Activated T-helper 17 cell treated with anti-CD3 and anti-CD28 coated beads, Interleukin-2, amount 50 U/mL, for 72 hours (primary cell): ENCODE results near the gene SCN10A. TPM values are rescaled to one million over a fixed set of nuclear protein-coding genes. Genes with fewer than 3 reads are reported as not detected.

Source experiments
- ATAC-seq: fragments of 150-1000 bp; cut with Tn5 transposase; replicated peaks from 2 replicates; pipeline ENCODE4 v1.10.0; 2021; ENCODE audit warnings: mild to moderate bottlenecking, moderate library complexity
- H3K27ac Mint-ChIP-seq: one replicate; pipeline ENCODE4 v1.8.0; 2022; ENCODE audit warnings: mixed read lengths
- H3K27me3 Mint-ChIP-seq: one replicate; pipeline ENCODE4 v1.8.0; 2022; ENCODE audit warnings: mixed read lengths
- H3K36me3 Mint-ChIP-seq: one replicate; pipeline ENCODE4 v1.8.0; 2022; ENCODE audit warnings: low read depth, mild to moderate bottlenecking, mixed read lengths
- H3K4me1 Mint-ChIP-seq: one replicate; pipeline ENCODE4 v1.8.0; 2022; ENCODE audit warnings: mixed read lengths
- H3K4me3 Mint-ChIP-seq: one replicate; pipeline ENCODE4 v1.8.0; 2022; ENCODE audit warnings: mild to moderate bottlenecking, mixed read lengths
- H3K9me3 Mint-ChIP-seq: one replicate; pipeline ENCODE4 v1.8.0; 2022; ENCODE audit warnings: mixed read lengths
- total RNA-seq, 2 donors: library from RNA; stranded (reverse); gene quantifications; one replicate each; pipeline ENCODE4 v1.2.3, GENCODE V29; 2022

Gene SCN10A
- not detected for total RNA-seq

GRCh38 chr3:38816026-38816425 lies at the start of gene SCN10A:
TSS of gene SCN10A (minus strand) at chr3:38816217. CDS start at chr3:38794010, 22,207 bp downstream.
- Mint-ChIP-seq H3K27me3 (peaks cover 24% of the 10 kb centered on the region), H3K4me1 (no peaks in the 10 kb centered on the region), H3K9me3 (no peaks in the 10 kb centered on the region), H3K4me3 (no peak within 1 kb of the TSS), H3K36me3 (no peaks in the 10 kb centered on the region), H3K27ac (no peak within 1 kb of the TSS)
- no peak for ATAC-seq

- Mint-ChIP-seq H3K27me3 (peaks cover 35% of the 10 kb centered on the region), H3K27ac (no peak overlapping the region), H3K9me3 (peaks cover 5% of the 10 kb centered on the region), H3K4me3 (no peak overlapping the region), H3K36me3 (no peaks in the 10 kb centered on the region), H3K4me1 (no peaks in the 10 kb centered on the region)
- no peak for ATAC-seq
Observed at GRCh38 chr3:38853011-38853410, 37.0 kb upstream of the SCN10A start.

- Mint-ChIP-seq H3K27me3 (peaks cover 40% of the 10 kb centered on the region), H3K36me3 (no peaks in the 10 kb centered on the region), H3K9me3 (no peaks in the 10 kb centered on the region), H3K4me1 (no peaks in the 10 kb centered on the region), H3K27ac (no peak overlapping the region), H3K4me3 (no peak overlapping the region)
- no peak for ATAC-seq
Observed at GRCh38 chr3:38843898-38844297, 27.9 kb upstream of the SCN10A start.

GRCh38 chr3:38842266-38842965 lies 26.4 kb upstream of the SCN10A start:
- Mint-ChIP-seq H3K36me3 (no peaks in the 10 kb centered on the region), H3K4me1 (no peaks in the 10 kb centered on the region), H3K9me3 (no peaks in the 10 kb centered on the region), H3K27me3 (peaks cover 39% of the 10 kb centered on the region), H3K27ac (no peak overlapping the region), H3K4me3 (no peak overlapping the region)
- no peak for ATAC-seq

- ATAC-seq: no peak
- H3K9me3 Mint-ChIP-seq: no peaks in the 10 kb centered on the region
- H3K27ac Mint-ChIP-seq: no peak overlapping the region
- H3K4me3 Mint-ChIP-seq: no peak overlapping the region
- H3K4me1 Mint-ChIP-seq: no peaks in the 10 kb centered on the region
- H3K36me3 Mint-ChIP-seq: no peaks in the 10 kb centered on the region
- peaks cover 31% of the 10 kb centered on the region for H3K27me3 Mint-ChIP-seq
Observed at GRCh38 chr3:38840987-38841386, 25.0 kb upstream of the SCN10A start.

- H3K36me3 Mint-ChIP-seq: no peaks in the 10 kb centered on the region
Observed at GRCh38 chr3:38837358-38837757, 21.3 kb upstream of the SCN10A start.

GRCh38 chr3:38836561-38836960 lies 20.5 kb upstream of the SCN10A start:
- Mint-ChIP-seq H3K36me3 (no peaks in the 10 kb centered on the region), H3K4me1 (peaks cover 8% of the 10 kb centered on the region), H3K9me3 (no peaks in the 10 kb centered on the region), H3K27me3 (peaks cover 6% of the 10 kb centered on the region), H3K4me3 (no peak overlapping the region), H3K27ac (peak overlapping the region; percentile 87)
- ATAC-seq: no peak

More at GRCh38 chr3:38837358-38837757, 21.3 kb upstream of the SCN10A start:
- peak overlapping the region; percentile 87 for H3K27ac Mint-ChIP-seq
- no peak for ATAC-seq
- H3K4me3 Mint-ChIP-seq: no peak overlapping the region
- H3K4me1 Mint-ChIP-seq: peaks cover 8% of the 10 kb centered on the region
- peaks cover 7% of the 10 kb centered on the region for H3K27me3 Mint-ChIP-seq
- H3K9me3 Mint-ChIP-seq: no peaks in the 10 kb centered on the region

- H3K27ac Mint-ChIP-seq: peak overlapping the region; percentile 87
Observed at GRCh38 chr3:38835939-38836338, 19.9 kb upstream of the SCN10A start.

GRCh38 chr3:38834717-38835116 lies 18.7 kb upstream of the SCN10A start:
- peak; percentile 50 for ATAC-seq
- Mint-ChIP-seq H3K4me1 (peaks cover 8% of the 10 kb centered on the region), H3K27ac (peak overlapping the region; percentile 87), H3K36me3 (no peaks in the 10 kb centered on the region), H3K27me3 (peaks cover 2% of the 10 kb centered on the region), H3K9me3 (no peaks in the 10 kb centered on the region), H3K4me3 (peak overlapping the region; percentile 46)

More at GRCh38 chr3:38835939-38836338, 19.9 kb upstream of the SCN10A start:
- Mint-ChIP-seq H3K4me1 (peaks cover 8% of the 10 kb centered on the region), H3K27me3 (peaks cover 4% of the 10 kb centered on the region), H3K9me3 (no peaks in the 10 kb centered on the region), H3K36me3 (no peaks in the 10 kb centered on the region), H3K4me3 (no peak overlapping the region)
- ATAC-seq: no peak

- Mint-ChIP-seq H3K9me3 (no peaks in the 10 kb centered on the region), H3K36me3 (no peaks in the 10 kb centered on the region), H3K4me1 (peaks cover 8% of the 10 kb centered on the region), H3K27ac (peak overlapping the region; percentile 87), H3K27me3 (no peaks in the 10 kb centered on the region), H3K4me3 (peak overlapping the region; percentile 46)
- peak; percentile 95 for ATAC-seq
Observed at GRCh38 chr3:38834110-38834509, 18.1 kb upstream of the SCN10A start.

- Mint-ChIP-seq H3K27me3 (peaks cover 2% of the 10 kb centered on the region), H3K36me3 (no peaks in the 10 kb centered on the region), H3K27ac (no peak overlapping the region), H3K9me3 (no peaks in the 10 kb centered on the region), H3K4me3 (no peak overlapping the region), H3K4me1 (peaks cover 4% of the 10 kb centered on the region)
- no peak for ATAC-seq
Observed at GRCh38 chr3:38829404-38829803, 13.4 kb upstream of the SCN10A start.

- Mint-ChIP-seq H3K4me3 (no peak overlapping the region), H3K36me3 (no peaks in the 10 kb centered on the region), H3K9me3 (no peaks in the 10 kb centered on the region), H3K27me3 (peaks cover 6% of the 10 kb centered on the region), H3K27ac (no peak overlapping the region), H3K4me1 (no peaks in the 10 kb centered on the region)
- ATAC-seq: no peak
Observed at GRCh38 chr3:38828681-38829080, 12.7 kb upstream of the SCN10A start.

- Mint-ChIP-seq H3K9me3 (no peaks in the 10 kb centered on the region), H3K27me3 (peaks cover 6% of the 10 kb centered on the region), H3K27ac (no peak overlapping the region), H3K4me3 (no peak overlapping the region), H3K36me3 (no peaks in the 10 kb centered on the region), H3K4me1 (no peaks in the 10 kb centered on the region)
- no peak for ATAC-seq
Observed at GRCh38 chr3:38827791-38828190, 11.8 kb upstream of the SCN10A start.

GRCh38 chr3:38826001-38826400 lies 10.0 kb upstream of the SCN10A start:
- H3K4me3 Mint-ChIP-seq: no peak overlapping the region

GRCh38 chr3:38824349-38824748 lies 8.3 kb upstream of the SCN10A start:
- Mint-ChIP-seq H3K27me3 (peaks cover 14% of the 10 kb centered on the region), H3K36me3 (no peaks in the 10 kb centered on the region), H3K27ac (no peak overlapping the region), H3K4me3 (no peak overlapping the region), H3K9me3 (no peaks in the 10 kb centered on the region), H3K4me1 (no peaks in the 10 kb centered on the region)
- ATAC-seq: no peak

More at GRCh38 chr3:38826001-38826400, 10.0 kb upstream of the SCN10A start:
- no peaks in the 10 kb centered on the region for H3K4me1 Mint-ChIP-seq
- no peaks in the 10 kb centered on the region for H3K9me3 Mint-ChIP-seq
- H3K36me3 Mint-ChIP-seq: no peaks in the 10 kb centered on the region
- peaks cover 14% of the 10 kb centered on the region for H3K27me3 Mint-ChIP-seq
- ATAC-seq: no peak
- H3K27ac Mint-ChIP-seq: no peak overlapping the region
